AG04449 (cell line): Measurements from ENCODE around the gene DAAM2.

Experiments used
- CTCF ChIA-PET: fragments of 350-600 bp; formaldehyde crosslinking; extraction: SDS; loops from one replicate; lab custom pipeline; 2021; ENCODE audit warnings: antibody characterized with exemption; lab: Yijun Ruan, JAX
- POLR2A ChIA-PET: fragments of 400-600, 350-600 bp; formaldehyde crosslinking; extraction: SDS; loops from one replicate; lab custom pipeline; 2020; ENCODE audit warnings: antibody characterized with exemption, inconsistent platforms; lab: Yijun Ruan, JAX
- DNase-seq: peaks from one replicate; pipeline ENCODE4 v3.0.0-alpha.2; 2010; ENCODE audit warnings: low read depth, low spot score
- H3K4me3 ChIP-seq: 2 replicates; pipeline ENCODE4 v1.5.1; 2011; ENCODE audit warnings: low read depth, mild to moderate bottlenecking, control low read depth, low read length
- TF ChIP-seq, protein P1 (sequence below): IDR thresholded peaks from one replicate; pipeline ENCODE4 v1.5.1; 2011; ENCODE audit warnings: mild to moderate bottlenecking, moderate library complexity, low read length, control low read depth, inconsistent platforms; ENCODE audit not compliant: insufficient read depth; ENCODE audit errors: missing control alignments

Gene DAAM2

DNA sequence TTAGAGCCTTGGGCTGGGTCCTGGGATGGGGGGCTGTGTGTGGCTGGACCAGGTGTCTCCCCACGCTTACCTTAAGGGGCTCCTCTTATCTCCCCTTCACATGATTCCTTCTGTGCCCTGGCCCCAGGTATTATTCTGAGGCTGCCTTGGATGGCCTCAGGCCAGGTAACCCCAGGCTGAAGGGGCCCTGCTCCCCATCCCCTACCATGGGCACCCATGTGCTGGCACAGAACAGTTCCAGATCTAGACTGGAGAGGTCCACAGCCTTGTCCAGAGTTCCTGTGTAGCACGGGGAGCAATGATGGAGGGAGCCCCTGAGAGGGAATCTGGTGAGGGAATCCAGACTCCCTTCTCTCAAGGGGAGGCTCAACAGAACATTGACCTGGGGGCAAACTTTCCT lies 110.0 kb downstream of the DAAM2 start:
- CTCF ChIA-PET: interaction anchor here (3.7 kb wide), 1 partner anchor 11 kb away, joined by 21 read pairs; no protein-coding TSS in a partner anchor
- H3K4me3 ChIP-seq: no peak overlapping the region
- no peak for DNase-seq
- POLR2A ChIA-PET: no interaction called here
- TF ChIP-seq, protein P1, sequence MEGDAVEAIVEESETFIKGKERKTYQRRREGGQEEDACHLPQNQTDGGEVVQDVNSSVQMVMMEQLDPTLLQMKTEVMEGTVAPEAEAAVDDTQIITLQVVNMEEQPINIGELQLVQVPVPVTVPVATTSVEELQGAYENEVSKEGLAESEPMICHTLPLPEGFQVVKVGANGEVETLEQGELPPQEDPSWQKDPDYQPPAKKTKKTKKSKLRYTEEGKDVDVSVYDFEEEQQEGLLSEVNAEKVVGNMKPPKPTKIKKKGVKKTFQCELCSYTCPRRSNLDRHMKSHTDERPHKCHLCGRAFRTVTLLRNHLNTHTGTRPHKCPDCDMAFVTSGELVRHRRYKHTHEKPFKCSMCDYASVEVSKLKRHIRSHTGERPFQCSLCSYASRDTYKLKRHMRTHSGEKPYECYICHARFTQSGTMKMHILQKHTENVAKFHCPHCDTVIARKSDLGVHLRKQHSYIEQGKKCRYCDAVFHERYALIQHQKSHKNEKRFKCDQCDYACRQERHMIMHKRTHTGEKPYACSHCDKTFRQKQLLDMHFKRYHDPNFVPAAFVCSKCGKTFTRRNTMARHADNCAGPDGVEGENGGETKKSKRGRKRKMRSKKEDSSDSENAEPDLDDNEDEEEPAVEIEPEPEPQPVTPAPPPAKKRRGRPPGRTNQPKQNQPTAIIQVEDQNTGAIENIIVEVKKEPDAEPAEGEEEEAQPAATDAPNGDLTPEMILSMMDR: no peak

DNA sequence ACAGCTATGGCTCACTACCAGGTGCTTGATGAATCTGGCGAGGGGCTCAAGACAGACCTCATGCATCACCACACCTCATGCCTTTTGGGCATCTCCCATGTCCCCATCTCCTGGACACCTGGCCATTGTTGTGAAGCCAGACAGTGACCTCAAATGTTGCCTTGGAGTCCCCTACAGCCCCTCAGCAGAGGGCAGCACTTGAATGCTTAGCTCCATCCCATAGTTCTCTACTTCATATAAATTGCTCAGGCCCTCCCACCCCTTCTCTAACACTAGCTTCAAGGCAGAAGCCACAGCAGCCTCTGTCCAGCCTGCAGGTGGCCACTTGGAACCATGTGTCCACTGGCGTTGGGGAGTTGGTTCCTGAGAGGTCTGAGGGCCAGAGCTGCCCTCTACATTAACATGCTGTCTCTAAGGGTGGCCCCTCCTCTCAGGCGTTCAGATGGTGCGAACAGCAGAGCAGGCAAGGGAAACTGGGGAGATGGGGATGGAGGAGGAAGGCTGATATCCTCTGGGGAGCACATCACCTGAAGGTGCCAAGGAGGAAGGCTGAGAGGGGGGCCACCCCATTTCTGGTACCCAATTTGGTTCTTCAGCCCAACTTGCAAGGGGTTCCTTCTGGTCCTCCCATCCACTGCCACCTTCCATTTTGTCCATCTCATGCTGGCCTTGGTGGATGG lies 110.8 kb downstream of the DAAM2 start:
- TF ChIP-seq, protein P1: no peak
- POLR2A ChIA-PET: interaction anchor here (0.6 kb wide), 1 partner anchor 12 kb away, joined by 3 read pairs; no protein-coding TSS in a partner anchor
- CTCF ChIA-PET: interaction anchor here (1.5 to 3.7 kb wide), 2 partner anchors 11 kb away, joined by 4 to 21 read pairs; no protein-coding TSS in a partner anchor
- DNase-seq: no peak
- H3K4me3 ChIP-seq: no peak overlapping the region

DNA sequence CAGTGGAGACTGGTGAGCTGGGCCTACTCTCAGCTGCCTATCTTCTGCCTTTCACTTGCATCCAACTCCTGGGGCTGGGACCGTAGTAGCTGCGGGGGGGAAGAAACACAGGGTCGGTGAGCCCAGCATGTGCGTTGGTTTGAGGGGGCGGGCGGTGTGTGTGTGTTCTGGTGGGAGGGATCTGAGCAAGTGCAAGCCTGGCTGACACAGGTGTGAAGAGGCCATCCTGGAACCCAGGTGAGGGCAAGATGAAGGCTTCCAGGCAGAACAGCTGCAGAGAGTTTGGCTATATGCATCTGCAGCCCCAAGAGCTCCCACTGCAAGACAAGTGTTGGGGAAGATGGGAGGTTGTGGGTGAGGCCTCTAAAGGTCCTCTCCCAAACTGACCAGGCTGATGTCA lies 111.5 kb downstream of the DAAM2 start:
- CTCF ChIA-PET: interaction anchor here (1.5 kb wide), 1 partner anchor 12 kb away, joined by 4 read pairs; no protein-coding TSS in a partner anchor
- POLR2A ChIA-PET: no interaction called here
- DNase-seq: no peak
- no peak overlapping the region for H3K4me3 ChIP-seq
- TF ChIP-seq, protein P1: no peak

DNA sequence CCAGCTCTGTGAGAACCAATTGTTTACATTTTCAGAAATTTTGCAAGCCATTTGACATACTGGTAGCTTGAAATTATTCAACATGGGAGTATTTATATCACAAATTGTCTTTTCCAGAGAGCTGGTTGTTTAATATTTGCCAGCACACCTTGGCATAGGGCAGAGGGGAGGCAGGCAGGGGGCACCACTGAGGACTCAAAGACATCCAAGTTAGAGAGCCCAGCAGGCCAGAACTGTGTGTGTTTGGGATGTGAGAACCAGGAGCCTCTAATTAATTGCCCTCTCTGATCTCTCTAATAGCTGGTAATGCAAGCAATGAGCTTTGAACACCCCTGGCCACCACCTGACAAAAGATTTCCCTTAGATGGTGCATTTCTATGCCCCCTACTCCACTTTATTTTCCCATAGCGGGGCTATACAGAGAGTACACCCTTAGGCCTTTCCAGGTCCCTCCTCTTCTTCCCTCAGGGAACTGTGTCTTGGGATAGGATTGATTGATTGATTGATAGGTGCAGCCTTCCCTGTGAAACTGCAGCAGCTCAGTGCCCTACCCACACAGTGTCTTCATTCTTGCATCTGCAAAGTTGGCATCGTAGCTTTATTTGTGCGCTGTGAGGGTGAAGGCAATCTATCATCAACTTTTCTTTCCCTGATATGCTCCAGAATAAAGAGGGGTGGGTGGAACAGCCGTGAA lies 112.9 kb downstream of the DAAM2 start:
- no peak overlapping the region for H3K4me3 ChIP-seq
- ChIA-PET CTCF (no interaction called here), POLR2A (interaction anchor here (0.7 kb wide), 1 partner anchor 18 kb away, joined by 3 read pairs; no protein-coding TSS in a partner anchor)
- TF ChIP-seq, protein P1: no peak
- DNase-seq: no peak

DNA sequence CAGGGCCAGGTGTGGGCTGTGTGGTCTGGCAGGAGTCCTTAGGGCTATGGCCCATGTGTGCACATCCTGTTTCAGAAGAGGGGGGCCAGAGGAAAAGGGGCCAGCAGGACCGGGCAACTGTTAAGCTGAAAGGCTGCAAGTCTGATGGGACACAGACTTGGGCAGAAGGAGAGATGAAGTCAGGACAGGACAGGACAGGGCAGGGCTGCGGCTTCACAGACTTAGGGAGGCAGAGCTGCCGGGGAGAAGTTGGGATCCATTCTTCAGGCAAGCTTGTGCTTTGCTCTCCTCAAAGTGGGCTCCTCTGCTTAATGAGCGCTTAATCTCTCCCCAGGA lies 113.4 kb downstream of the DAAM2 start:
- CTCF ChIA-PET: no interaction called here
- H3K4me3 ChIP-seq: no peak overlapping the region
- DNase-seq: no peak
- TF ChIP-seq, protein P1: no peak
- POLR2A ChIA-PET: interaction anchor here (0.7 kb wide), 1 partner anchor 18 kb away, joined by 3 read pairs; no protein-coding TSS in a partner anchor

DNA sequence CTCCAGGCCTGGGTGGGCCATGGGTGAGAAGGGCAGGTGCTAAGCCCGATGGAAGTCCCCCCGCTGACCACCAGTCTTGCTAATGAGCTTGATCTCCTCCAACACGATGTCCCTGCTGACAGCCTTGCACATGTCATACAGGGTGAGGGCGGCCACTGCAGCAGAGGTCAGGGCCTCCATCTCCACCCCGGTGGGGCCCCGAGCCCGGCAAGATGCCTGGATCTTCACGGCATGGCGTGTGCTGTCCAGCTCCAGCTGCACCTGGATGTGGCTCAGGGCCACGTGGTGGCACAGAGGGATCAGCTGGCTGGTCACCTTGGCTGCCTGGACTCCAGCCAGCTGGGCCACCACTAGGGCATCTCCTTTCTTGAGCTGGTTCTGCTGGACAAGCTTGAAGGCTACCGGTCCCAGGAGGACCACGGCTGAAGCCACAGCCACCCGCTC lies 114.2 kb downstream of the DAAM2 start:
- no peak overlapping the region for H3K4me3 ChIP-seq
- TF ChIP-seq, protein P1: no peak
- DNase-seq: no peak
- ChIA-PET POLR2A (no interaction called here), CTCF (no interaction called here)
